SU-DHL-6 (cell line): ENCODE data around the gene SETBP1.

Experiments used
- H2AFZ ChIP-seq: fragments of 200-600 bp; sonication (generic); 2 replicates; pipeline ENCODE4 v1.6.1; 2014; ENCODE audit warnings: low read depth, mild to moderate bottlenecking, moderate library complexity, mixed read lengths, antibody characterized with exemption, low read length; ENCODE audit not compliant: severe bottlenecking
- H3F3A ChIP-seq: fragments of 200-600 bp; shearing (Covaris generic); 2 replicates; pipeline ENCODE4 v1.6.0; 2016; ENCODE audit warnings: antibody characterized with exemption, mild to moderate bottlenecking; ENCODE audit not compliant: insufficient read depth
- H3K27ac ChIP-seq: fragments of 200-600 bp; sonication (generic); 2 replicates; pipeline ENCODE4 v1.5.1; 2016; ENCODE audit warnings: low read depth, mild to moderate bottlenecking, low read length, moderate library complexity, mixed read lengths
- H3K27me3 ChIP-seq: fragments of 200-600 bp; sonication (generic), shearing (Covaris generic); 2 replicates; pipeline ENCODE4 v1.6.0; 2014; ENCODE audit warnings: mild to moderate bottlenecking, low read length
- H3K36me3 ChIP-seq: fragments of 200-600 bp; sonication (generic); 2 replicates; pipeline ENCODE4 v1.6.1; 2014; ENCODE audit warnings: mild to moderate bottlenecking, low read length, mixed read lengths
- H3K4me2 ChIP-seq: fragments of 300-600, 200-600 bp; shearing (Covaris generic), sonication (generic); 2 replicates; pipeline ENCODE4 v1.6.0; 2014; ENCODE audit warnings: low read length, low read depth, mild to moderate bottlenecking; ENCODE audit not compliant: poor library complexity, severe bottlenecking
- H3K4me3 ChIP-seq: fragments of 200-600 bp; sonication (generic); 2 replicates; pipeline ENCODE4 v1.5.1; 2014; ENCODE audit warnings: antibody characterized with exemption, low read length, mild to moderate bottlenecking, mixed read lengths; ENCODE audit not compliant: insufficient read depth, poor library complexity, severe bottlenecking
- H3K79me2 ChIP-seq: fragments of 200-600 bp; sonication (generic); 2 replicates; pipeline ENCODE4 v1.6.1; 2014; ENCODE audit warnings: mild to moderate bottlenecking, low read length, moderate library complexity; ENCODE audit not compliant: insufficient read depth
- H3K9ac ChIP-seq: fragments of 200-600 bp; sonication (generic); 2 replicates; pipeline ENCODE4 v1.7.0; 2014; ENCODE audit warnings: mild to moderate bottlenecking, low read length
- H3K9me2 ChIP-seq: fragments of 200-600 bp; sonication (generic); replicated peaks from 2 replicates; pipeline ENCODE4 v1.6.1; 2014; ENCODE audit warnings: low read length; ENCODE audit not compliant: insufficient read depth
- H3K9me3 ChIP-seq: fragments of 200-600 bp; sonication (generic); 2 replicates; pipeline ENCODE4 v1.6.1; 2014; ENCODE audit warnings: low read length, mixed read lengths; ENCODE audit not compliant: insufficient read depth
- H4K20me1 ChIP-seq: fragments of 200-600 bp; sonication (generic); 2 replicates; pipeline ENCODE4 v1.6.1; 2014; ENCODE audit warnings: low read depth, mild to moderate bottlenecking, antibody characterized with exemption, low read length, moderate library complexity, mixed read lengths
- CTCF ChIP-seq: fragments of 200-600 bp; sonication (generic); IDR thresholded peaks from one replicate; pipeline ENCODE4 v1.5.1; 2017; ENCODE audit warnings: antibody characterized with exemption, mild to moderate bottlenecking, low read length, moderate library complexity; ENCODE audit not compliant: insufficient read depth, poor library complexity, severe bottlenecking
- EZH2phosphoT487 ChIP-seq: fragments of 200-600 bp; sonication (generic), shearing (Covaris generic); conservative IDR thresholded peaks from 2 replicates; pipeline ENCODE4 v1.6.1; 2018; ENCODE audit warnings: mild to moderate bottlenecking, antibody characterized with exemption, low read length, moderate library complexity, mixed read lengths

The SETBP1 gene

GRCh38 chr18:44851856-44852621, 171.4 kb downstream of the SETBP1 start:
- Histone ChIP-seq H4K20me1 (no peaks in the 10 kb centered on the region), H3K9me3 (no peaks in the 10 kb centered on the region), H3K4me3 (no peak overlapping the region), H3K27ac (no peak overlapping the region), H3K36me3 (no peaks in the 10 kb centered on the region), H3K9me2 (no peaks in the 10 kb centered on the region), H3K4me2 (no peak overlapping the region), H3K27me3 (no peaks in the 10 kb centered on the region), H2AFZ (no peak overlapping the region), H3K79me2 (no peaks in the 10 kb centered on the region), H3F3A (no peaks in the 10 kb centered on the region), H3K9ac (no peak overlapping the region)
- no peak for TF ChIP-seq CTCF
- no peak for TF ChIP-seq EZH2phosphoT487

- no peak overlapping the region for H3K4me3 ChIP-seq
- H3K79me2 ChIP-seq, result no peaks in the 10 kb centered on the region
- H3K9ac ChIP-seq, result no peak overlapping the region
- no peaks in the 10 kb centered on the region for H3K27me3 ChIP-seq
- H3K9me3 ChIP-seq, result no peaks in the 10 kb centered on the region
- no peak overlapping the region for H2AFZ ChIP-seq
- no peak overlapping the region for H3K4me2 ChIP-seq
- no peaks in the 10 kb centered on the region for H3K9me2 ChIP-seq
- H3K27ac ChIP-seq, result no peak overlapping the region
- TF ChIP-seq CTCF (no peak), EZH2phosphoT487 (no peak)
- no peaks in the 10 kb centered on the region for H3F3A ChIP-seq
- no peaks in the 10 kb centered on the region for H3K36me3 ChIP-seq
- no peaks in the 10 kb centered on the region for H4K20me1 ChIP-seq
These were observed 172.1 kb downstream of the SETBP1 start for GRCh38 chr18:44852818-44853217.

- Histone ChIP-seq H3K36me3 (no peaks in the 10 kb centered on the region), H3K4me2 (no peak overlapping the region), H4K20me1 (no peaks in the 10 kb centered on the region), H3F3A (no peaks in the 10 kb centered on the region), H3K9ac (no peak overlapping the region), H3K9me3 (no peaks in the 10 kb centered on the region), H3K27ac (no peak overlapping the region), H2AFZ (no peak overlapping the region), H3K27me3 (no peaks in the 10 kb centered on the region), H3K9me2 (no peaks in the 10 kb centered on the region), H3K79me2 (no peaks in the 10 kb centered on the region), H3K4me3 (no peak overlapping the region)
- no peak for TF ChIP-seq CTCF
- TF ChIP-seq EZH2phosphoT487, result no peak
These were observed 172.7 kb downstream of the SETBP1 start for GRCh38 chr18:44853430-44853829.
